GM21717 (cell line): Measurements from ENCODE around the gene EGFLAM.

Source experiments
- ATAC-seq: cut with Tn5 transposase; IDR thresholded peaks from one replicate; pipeline ENCODE4 v1.9.1; 2021; ENCODE audit warnings: mild to moderate bottlenecking, moderate library complexity; ENCODE audit not compliant: unreplicated experiment

Gene EGFLAM

GRCh38 chr5:38467353-38468040, 209.1 kb downstream of the EGFLAM start:
- no peak for ATAC-seq

GRCh38 chr5:38468202-38468673, 209.9 kb downstream of the EGFLAM start:
- no peak for ATAC-seq

DNA sequence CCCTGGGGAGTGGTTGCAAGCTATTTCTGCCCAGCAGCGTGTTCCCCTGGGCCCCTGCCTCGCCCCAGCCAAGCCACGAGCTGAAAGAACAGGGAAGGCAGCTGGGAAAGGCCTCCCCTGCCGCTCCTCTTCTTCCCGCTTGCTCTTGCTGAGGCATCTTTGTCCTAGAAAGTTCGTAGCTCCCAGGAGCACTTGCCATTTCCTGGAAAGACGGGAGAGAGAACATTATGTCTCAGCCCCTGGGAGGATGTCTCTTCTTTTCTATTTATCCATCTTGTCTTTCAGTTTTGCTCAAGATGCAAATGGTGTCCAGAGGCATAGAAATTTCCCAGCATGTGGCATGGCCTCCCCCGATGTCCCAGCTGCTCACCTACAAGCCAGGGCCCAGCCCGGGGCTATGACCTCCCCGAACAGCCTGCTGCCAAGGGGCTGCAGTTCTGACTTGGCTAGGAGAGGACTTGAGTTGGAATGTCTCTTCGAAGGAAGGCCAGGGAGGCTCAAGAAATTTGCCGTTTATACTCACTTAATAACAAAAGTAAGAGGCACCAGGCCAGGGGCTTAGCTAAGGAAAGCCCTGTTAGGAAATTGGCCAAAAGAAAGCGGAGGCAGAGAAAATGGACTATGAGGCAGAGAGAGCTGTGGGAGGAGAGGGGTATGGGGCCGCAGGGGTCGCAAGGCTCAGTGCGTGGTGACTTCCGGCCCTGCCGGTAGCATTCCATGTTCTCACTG, 210.8 kb downstream of the EGFLAM start:
- no peak for ATAC-seq

DNA sequence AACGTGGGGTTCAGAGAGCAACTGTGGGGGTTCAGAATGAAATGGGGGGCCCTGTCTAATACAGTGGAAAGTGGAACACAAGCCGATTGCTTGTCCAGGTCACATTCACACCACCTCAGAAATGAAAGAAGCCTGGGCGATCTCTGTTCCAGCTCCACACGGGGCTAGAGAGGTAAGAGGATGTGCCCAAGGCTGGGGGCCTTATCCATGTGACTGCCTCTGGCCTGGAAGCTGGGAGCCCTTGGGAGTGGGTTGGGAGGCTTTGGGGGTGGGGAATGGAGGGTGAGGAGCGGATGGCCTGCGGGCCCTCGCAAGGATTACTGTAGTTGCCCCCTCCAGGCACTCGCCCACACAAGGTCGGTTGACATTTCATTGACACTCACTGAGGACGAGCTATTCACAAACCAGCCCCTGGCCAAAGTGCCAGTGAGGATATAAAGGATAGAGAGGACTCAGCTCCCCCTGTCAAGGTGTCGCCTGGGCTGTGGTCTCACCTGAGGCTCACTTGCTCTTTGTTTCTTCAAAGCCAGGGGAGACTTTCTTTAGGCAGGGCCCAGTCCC, 211.4 kb downstream of the EGFLAM start:
- ATAC-seq: no peak

- no peak for ATAC-seq
Measured at GRCh38 chr5:38471709-38472108, 213.3 kb downstream of the EGFLAM start.

DNA sequence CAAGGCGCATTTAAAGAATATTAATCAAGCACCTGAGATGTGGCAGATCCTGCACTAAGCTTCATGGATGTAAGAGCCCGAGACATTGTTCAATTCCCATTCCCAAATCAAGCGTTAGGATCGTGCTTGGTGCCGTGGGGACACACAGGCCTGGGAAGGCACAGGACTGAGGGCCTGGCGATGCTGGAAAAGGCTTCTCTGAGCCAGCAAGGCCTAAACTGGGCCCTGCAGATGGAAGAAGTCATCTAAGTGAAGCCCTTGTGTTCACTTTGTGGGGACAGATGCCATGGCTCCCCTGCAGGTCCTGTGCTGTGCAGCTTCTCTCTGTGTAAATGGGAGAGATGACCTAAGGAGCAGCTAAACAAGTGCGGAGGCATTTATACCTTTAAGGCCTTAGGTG, 214.2 kb downstream of the EGFLAM start:
- ATAC-seq: no peak

DNA sequence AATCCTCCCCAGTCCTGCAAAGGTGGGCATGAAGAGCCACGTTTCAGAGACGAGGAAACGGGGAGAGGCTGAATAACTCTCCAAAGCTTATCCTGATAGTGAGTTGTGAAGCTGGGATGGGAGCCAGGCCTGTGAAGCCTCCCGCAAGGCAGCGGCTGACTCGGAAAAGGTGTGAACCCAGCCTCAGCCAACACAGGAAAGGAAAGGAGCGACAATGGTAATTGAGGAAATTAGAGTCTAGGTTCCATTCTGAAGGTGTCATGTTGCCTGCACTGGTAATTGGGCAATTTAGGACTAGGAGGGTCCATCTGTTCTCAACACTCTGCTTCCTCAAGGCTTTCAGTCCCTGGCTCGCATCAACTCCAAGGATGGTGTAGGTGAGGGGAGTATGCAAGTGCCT, 214.6 kb downstream of the EGFLAM start:
- no peak for ATAC-seq

GRCh38 chr5:38478166-38478565, 219.8 kb downstream of the EGFLAM start:
- no peak for ATAC-seq

DNA sequence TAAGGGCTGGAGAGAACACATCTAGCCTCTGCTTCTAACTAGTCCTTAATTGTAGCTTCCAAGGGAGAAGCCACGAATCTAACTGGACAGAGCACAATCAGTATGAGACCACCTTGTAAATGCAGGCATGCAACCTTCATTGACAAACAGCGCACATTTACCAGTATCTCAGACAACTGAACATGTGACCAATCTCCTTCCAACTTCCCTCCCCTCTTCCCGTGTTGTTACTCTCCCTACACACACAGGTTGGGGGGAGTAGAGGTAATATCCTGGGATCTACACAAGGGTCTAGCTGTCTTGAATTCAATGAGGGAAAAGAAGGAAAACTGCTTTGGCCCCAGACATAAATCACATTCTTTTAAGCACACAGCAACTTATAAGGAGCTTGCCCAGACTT, 220.5 kb downstream of the EGFLAM start:
- no peak for ATAC-seq

DNA sequence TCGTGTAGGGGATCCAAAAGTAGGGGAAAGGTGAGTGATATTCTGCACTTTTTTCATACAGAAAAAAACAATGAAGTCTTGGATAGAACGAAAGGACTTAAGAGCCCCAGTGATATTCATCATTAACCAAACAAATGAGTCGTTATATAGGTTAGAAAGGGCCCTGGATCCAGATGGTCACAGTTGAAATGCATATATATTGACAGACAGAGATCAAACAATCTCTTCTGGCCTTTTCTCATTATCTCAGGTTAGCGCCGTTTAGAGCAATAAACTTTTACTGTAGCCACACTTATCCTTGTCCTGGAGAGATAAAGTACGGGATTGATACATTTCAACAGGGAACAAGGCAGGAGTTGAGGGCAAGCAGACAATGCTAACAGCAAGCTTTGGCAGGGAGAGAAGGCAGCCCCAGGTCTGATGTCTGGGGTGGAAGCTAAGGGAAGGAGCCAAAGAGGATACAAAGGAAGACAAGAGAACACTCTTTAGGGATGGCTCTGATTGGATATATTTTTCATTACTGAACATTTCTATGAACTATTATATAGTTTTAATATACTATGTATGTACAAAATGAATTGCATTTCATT, 221.1 kb downstream of the EGFLAM start:
- no peak for ATAC-seq

DNA sequence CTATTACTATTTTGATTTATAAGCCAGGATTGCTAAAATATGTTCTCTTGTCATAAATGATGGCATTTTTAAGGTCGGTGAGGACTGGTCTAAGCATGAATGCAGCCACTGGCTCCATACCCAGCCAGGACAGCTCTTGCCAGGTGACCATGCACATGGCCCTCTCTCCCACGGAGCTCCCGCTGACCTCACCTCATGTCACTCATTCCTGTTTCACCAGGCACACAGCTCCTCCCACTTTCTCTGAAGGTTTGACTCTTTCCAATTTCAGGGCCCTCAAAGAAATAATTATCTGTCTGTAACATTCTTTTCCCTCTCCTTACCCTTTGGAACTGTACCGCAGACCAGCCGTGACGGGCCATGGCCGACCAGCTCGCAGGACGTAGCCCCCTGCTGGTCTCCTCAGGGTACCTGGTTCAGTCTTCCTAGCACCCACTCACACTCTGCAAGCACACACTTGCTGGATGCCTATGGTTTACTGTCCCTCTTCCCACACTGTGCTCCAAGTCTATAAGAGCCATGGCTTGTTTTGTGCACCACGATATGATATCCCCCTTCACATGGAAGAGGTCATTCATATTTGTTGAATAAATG, 225.5 kb downstream of the EGFLAM start:
- ATAC-seq: no peak

GRCh38 chr5:38494175-38494574, 235.8 kb downstream of the EGFLAM start:
- no peak for ATAC-seq

DNA sequence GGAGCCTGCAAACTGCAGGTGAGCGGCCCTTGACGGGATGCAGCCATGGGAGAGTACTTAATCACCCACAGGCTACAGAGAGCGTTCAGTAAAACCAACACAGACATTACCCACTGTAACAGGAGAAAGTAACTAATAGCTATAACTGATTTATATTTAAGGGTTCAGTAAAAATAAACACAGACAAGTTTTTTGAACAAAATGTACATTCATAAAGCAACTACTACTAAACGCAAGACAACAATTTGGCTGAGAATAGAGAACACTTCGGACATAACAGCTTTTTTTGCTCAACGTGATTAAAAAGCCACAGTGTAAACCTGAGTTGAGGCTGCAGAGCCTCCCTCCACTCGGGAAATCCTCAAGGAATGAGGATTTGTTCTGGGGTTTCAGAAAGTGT, 236.4 kb downstream of the EGFLAM start:
- ATAC-seq: no peak

DNA sequence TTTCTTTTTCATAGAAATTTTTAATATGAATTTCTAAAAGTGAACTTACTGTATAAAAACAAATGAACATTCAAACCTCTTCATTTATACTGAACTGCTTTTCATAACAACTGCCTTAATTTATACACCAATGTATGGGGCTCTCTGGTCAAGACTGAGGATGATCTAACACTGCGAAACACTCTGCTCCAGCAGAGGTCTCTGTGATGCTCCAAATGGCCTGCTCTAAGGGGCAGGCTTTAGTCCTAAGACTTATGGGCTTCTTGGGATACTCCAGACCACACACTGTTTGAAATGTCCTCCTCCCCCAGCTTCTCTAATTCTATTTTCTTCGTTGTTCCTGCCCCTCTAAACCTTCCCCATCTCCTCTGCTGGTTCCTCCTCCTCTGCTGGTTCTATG, 239.6 kb downstream of the EGFLAM start:
- no peak for ATAC-seq

- ATAC-seq: no peak
Measured at GRCh38 chr5:38500573-38501260, 242.4 kb downstream of the EGFLAM start.

- ATAC-seq: no peak
Measured at GRCh38 chr5:38506302-38506701, 247.9 kb downstream of the EGFLAM start.

DNA sequence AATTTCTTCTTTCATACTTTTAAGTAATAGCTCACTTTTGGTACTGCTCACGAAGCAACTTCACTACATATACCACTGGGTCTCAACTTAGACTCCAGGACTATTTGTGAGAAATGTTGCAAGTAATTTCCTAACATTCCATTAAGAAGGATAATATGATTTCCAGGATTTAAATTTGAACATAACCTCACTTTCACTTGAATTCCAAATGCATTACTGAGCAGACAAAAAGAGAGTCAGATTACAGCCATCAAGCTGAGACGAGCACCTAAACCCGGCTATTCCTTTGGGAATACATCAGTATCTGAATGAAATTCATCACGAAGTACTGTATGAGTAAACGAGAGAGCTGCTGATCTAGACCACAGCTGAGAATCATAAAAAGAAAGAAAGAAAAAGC, 250.8 kb downstream of the EGFLAM start:
- no peak for ATAC-seq
